Measurements from ENCODE around the gene MFAP2.

- TF ChIP-seq POLR2AphosphoS5 (IDR thresholded peaks at IDR 0.05; ENCODE audit: low read depth) (no peak), ZNF331 (CRISPR knock-in tag; IDR thresholded peaks at IDR 0.05; ENCODE audit: low read depth) (no peak), CTCF (conservative IDR thresholded peaks at IDR 0.05; ENCODE audit: low read depth in 2 of 2) (no peak), EZH2 (IDR thresholded peaks at IDR 0.05; ENCODE audit: low read depth, unreplicated experiment) (no peak), CREB1 (CRISPR knock-in tag; IDR thresholded peaks at IDR 0.05; ENCODE audit: low read depth) (no peak), REST (IDR thresholded peaks at IDR 0.05; ENCODE audit: unreplicated experiment) (no peak), EZH2phosphoT487 (IDR thresholded peaks at IDR 0.05; ENCODE audit: unreplicated experiment) (no peak), ZNF114 (CRISPR knock-in tag; IDR thresholded peaks at IDR 0.05) (no peak), ZNF462 (CRISPR knock-in tag; IDR thresholded peaks at IDR 0.05) (no peak), ETS1 (IDR thresholded peaks at IDR 0.05) (no peak)
Observed at GRCh38 chr1:16992675-16993074, 12.3 kb upstream of the MFAP2 start.
